ENCODE data around the gene CFAP20DC. TPM values are rescaled to one million over a fixed set of nuclear protein-coding genes. Genes with fewer than 3 reads are reported as not detected.

Gene CFAP20DC
- total and polyA plus RNA-seq, 10 of the 15 experiments (the other 5 are each of a cell fraction or from before 2014, with no cell fraction given), result 0.53 to 11.6 (median 2.0) TPM

GRCh38 chr3:59069838-59070237 is 20.0 kb upstream of the CFAP20DC start (continued):
- TF ChIP-seq MAX (IDR thresholded peaks at IDR 0.05; ENCODE audit: low read depth, low read length) (no peak), YY1 (IDR thresholded peaks at IDR 0.05; ENCODE audit: low read depth, low read length) (no peak), ZNF274 (IDR thresholded peaks at IDR 0.05; ENCODE audit: insufficient read depth, insufficient read length) (no peak)

GRCh38 chr3:59065240-59065639 is 15.4 kb upstream of the CFAP20DC start:
- intact Hi-C loops (cut with micrococcal nuclease; ENCODE audit: unreplicated experiment), result no loop called here
- DNase-seq (ENCODE audit: low read depth, low spot score) (no peak), ATAC-seq (peak; percentile 65), FAIRE-seq (no peak)
- no TSS peak for BruUV-seq (replicated peaks)
- Histone ChIP-seq H3K4me3 (no peak overlapping the region), H3K36me3 (ENCODE audit: control insufficient read depth in 2 of 2, insufficient read depth in 2 of 2, low read length in 1 of 2) (no peaks in the 10 kb centered on the region), H3K79me2 (ENCODE audit: control insufficient read depth, insufficient read depth, low read length) (no peaks in the 10 kb centered on the region), H3K4me2 (ENCODE audit: control insufficient read depth, insufficient read depth) (no peak overlapping the region), H3K4me1 (ENCODE audit: control insufficient read depth, insufficient read depth, low read length) (no peaks in the 10 kb centered on the region; the same call in 1 of the 2 replicates), H3K9ac (ENCODE audit: control insufficient read depth, insufficient read depth, low read length) (no peak overlapping the region), H3K27ac (ENCODE audit: control insufficient read depth, insufficient read depth) (no peak overlapping the region), H2AFZ (ENCODE audit: control insufficient read depth, low read depth, low read length) (peak overlapping the region; percentile 17; the same call in 1 of the 2 replicates), H3K9me3 (replicated peaks; ENCODE audit: control insufficient read depth, insufficient read depth, low read length) (no peaks in the 10 kb centered on the region), H3K27me3 (replicated peaks in 1 of 2; ENCODE audit: control insufficient read depth in 2 of 2, insufficient read depth in 2 of 2, low read length in 1 of 2) (no peaks in the 10 kb centered on the region; a peak in 1 of 4 replicates), H4K20me1 (ENCODE audit: control insufficient read depth, insufficient read depth) (no peaks in the 10 kb centered on the region)
- RAD21 ChIA-PET (ENCODE audit: unreplicated experiment), result no interaction called here
- in situ Hi-C loops (cut with MboI), result no loop called here
- TF ChIP-seq NR2F1 (conservative IDR thresholded peaks at IDR 0.05), result peak; percentile 45; the same call in 1 of the 2 replicates
- no peak for TF ChIP-seq ELK1 (IDR thresholded peaks at IDR 0.05; ENCODE audit: low read depth, low read length)
- peak in 1 of 2 experiments; percentile 46; a peak in 2 of 4 replicates for TF ChIP-seq BHLHE40 (IDR thresholded peaks at IDR 0.05; ENCODE audit: borderline replicate concordance in 1 of 2, low read depth in 2 of 2, low read length in 1 of 2)
- POLR2A ChIA-PET, result no interaction called here
- SMC1A ChIA-PET (ENCODE audit: uncharacterized antibody, unreplicated experiment), result interaction anchor here (3.6 kb wide), 1 partner anchor 11 kb away, joined by 18 read pairs; no protein-coding TSS in a partner anchor
- CTCF ChIA-PET, result interaction anchor here (0.6 to 2.7 kb wide), 6 partner anchors 10 to 1878 kb away, joined by 3 to 13 read pairs (median 4); no protein-coding TSS in a partner anchor
- 2% methylated on average over 7 of the region's 7 CpGs for WGBS (ENCODE audit: insufficient coverage, insufficient replicate concordance, low lambda C conversion rate, missing lambda C conversion rate)
